Keratinocyte (primary cell): ENCODE results near the gene DMXL1. TPM values are rescaled to one million over a fixed set of nuclear protein-coding genes. Genes with fewer than 3 reads are reported as not detected.

Source experiments
- DNase-seq: peaks from one replicate; pipeline ENCODE4 v3.0.0-alpha.2; 2011; ENCODE audit warnings: low read depth, missing footprints, low spot score
- FAIRE-seq: peaks from 2 replicates; lab custom pipeline; 2011; peaks lifted over from hg19 to GRCh38; lab: Jason Lieb, UNC
- H2AFZ ChIP-seq: 2 replicates; pipeline ENCODE4 v1.6.0; 2012; ENCODE audit warnings: low read length, control low read depth, inconsistent platforms; ENCODE audit not compliant: control insufficient read depth
- H3K27ac ChIP-seq: 2 replicates; pipeline ENCODE4 v1.5.1; 2011; ENCODE audit warnings: low read length; ENCODE audit not compliant: control insufficient read depth, insufficient read depth
- H3K27me3 ChIP-seq: 3 replicates; pipeline ENCODE4 v1.6.0; 2011; ENCODE audit warnings: low read length; ENCODE audit not compliant: control insufficient read depth, insufficient read depth; ENCODE audit errors: extremely low read depth
- H3K36me3 ChIP-seq, 2 experiments: 2 replicates in 1 of 2; 3 replicates in 1 of 2; pipeline ENCODE4 v1.5.1; 2011; ENCODE audit warnings: low read length in 2 of 2, mild to moderate bottlenecking in 1 of 2; ENCODE audit not compliant: control insufficient read depth in 2 of 2, insufficient read depth in 2 of 2; ENCODE audit errors: extremely low read depth in 1 of 2
- H3K4me1 ChIP-seq: 3 replicates; pipeline ENCODE4 v1.5.1; 2011; ENCODE audit warnings: low read length; ENCODE audit not compliant: control insufficient read depth, insufficient read depth; ENCODE audit errors: extremely low read depth
- H3K4me2 ChIP-seq: 3 replicates; pipeline ENCODE4 v1.6.0; 2011; ENCODE audit warnings: low read depth, low read length; ENCODE audit not compliant: control insufficient read depth, insufficient read depth; ENCODE audit errors: extremely low read depth
- H3K4me3 ChIP-seq, 3 experiments: fragments of 200-600 bp in 1 of 3; sonication (generic) in 1 of 3; 2 replicates in 2 of 3; 3 replicates in 1 of 3; pipeline ENCODE4 v1.5.1; 2011 to 2016; ENCODE audit warnings: low read length in 3 of 3, mild to moderate bottlenecking in 3 of 3, control low read depth in 2 of 3, inconsistent platforms in 1 of 3, low read depth in 1 of 3, mixed read lengths in 1 of 3, mixed run types in 1 of 3, moderate library complexity in 1 of 3; ENCODE audit not compliant: control insufficient read depth in 2 of 3, insufficient read depth in 2 of 3; ENCODE audit errors: extremely low read depth in 1 of 3
- H3K79me2 ChIP-seq: 2 replicates; pipeline ENCODE4 v1.6.0; 2012; ENCODE audit warnings: low read length; ENCODE audit not compliant: control insufficient read depth, insufficient read depth
- H3K9ac ChIP-seq: 3 replicates; pipeline ENCODE4 v1.6.0; 2011; ENCODE audit warnings: low read length; ENCODE audit not compliant: control insufficient read depth, insufficient read depth; ENCODE audit errors: extremely low read depth
- H3K9me1 ChIP-seq: 3 replicates; pipeline ENCODE4 v1.6.0; 2011; ENCODE audit warnings: low read length; ENCODE audit not compliant: control insufficient read depth, insufficient read depth; ENCODE audit errors: extremely low read depth
- H3K9me3 ChIP-seq: 2 replicates; pipeline ENCODE4 v1.5.1; 2012; ENCODE audit warnings: low read depth, low read length; ENCODE audit not compliant: control insufficient read depth
- H4K20me1 ChIP-seq: 3 replicates; pipeline ENCODE4 v1.6.0; 2011; ENCODE audit warnings: low read length; ENCODE audit not compliant: control insufficient read depth, insufficient read depth; ENCODE audit errors: extremely low read depth
- EZH2 ChIP-seq: IDR thresholded peaks from one replicate; pipeline ENCODE4 v1.6.1; 2012; ENCODE audit warnings: inconsistent platforms, mild to moderate bottlenecking, low read length, moderate library complexity
- dilution Hi-C: fragments of 300-500 bp; cut with MboI; formaldehyde crosslinking; loops from one replicate; pipeline ENCODE4 v1.7.0; 2020; ENCODE audit warnings: low sequenced_read_pairs; ENCODE audit not compliant: extremely low pct_ligation_motif_present
- polyA plus RNA-seq, 5 experiments: library from polyadenylated mRNA; depleted of rRNA in 3 of 5; stranded (reverse) in 3 of 5; stranded (forward) in 1 of 5; unstranded in 1 of 5; fragments of >200 nt; gene quantifications; 1 replicate in 1 of 5; 2 replicates in 3 of 5; 3 replicates in 1 of 5; pipeline versions ENCODE4 v1.2.1 to v1.2.3, GENCODE V29; 2011 to 2012; ENCODE audit warnings: missing spikeins in 2 of 5, low read depth in 1 of 5, low replicate concordance in 1 of 5
- TF ChIP-seq, protein P1 (sequence below), 3 experiments: IDR thresholded peaks in 1 of 3; conservative IDR thresholded peaks in 1 of 3; optimal IDR thresholded peaks in 1 of 3; 2 replicates in 2 of 3; 3 replicates in 1 of 3; pipeline versions ENCODE3 to v1.5.1; 2011; ENCODE audit warnings: low read length in 3 of 3, mild to moderate bottlenecking in 3 of 3, moderate library complexity in 2 of 3, control low read depth in 1 of 3, inconsistent platforms in 1 of 3; ENCODE audit not compliant: insufficient read depth in 2 of 3; ENCODE audit errors: extremely low read depth in 1 of 3

The DMXL1 gene
- polyA plus RNA-seq, 1 donor (not counting 4 experiments of a cell fraction or from before 2014, with no cell fraction given): 13.1 TPM

- no peak for DNase-seq
- H3K4me2 ChIP-seq: no peak overlapping the region
- H3K36me3 ChIP-seq: no peaks in the 10 kb centered on the region
- peaks cover 20% of the 10 kb centered on the region for H3K79me2 ChIP-seq
- no peaks in the 10 kb centered on the region for H3K9me1 ChIP-seq
- no peak overlapping the region for H3K27ac ChIP-seq
- TF ChIP-seq, protein P1, sequence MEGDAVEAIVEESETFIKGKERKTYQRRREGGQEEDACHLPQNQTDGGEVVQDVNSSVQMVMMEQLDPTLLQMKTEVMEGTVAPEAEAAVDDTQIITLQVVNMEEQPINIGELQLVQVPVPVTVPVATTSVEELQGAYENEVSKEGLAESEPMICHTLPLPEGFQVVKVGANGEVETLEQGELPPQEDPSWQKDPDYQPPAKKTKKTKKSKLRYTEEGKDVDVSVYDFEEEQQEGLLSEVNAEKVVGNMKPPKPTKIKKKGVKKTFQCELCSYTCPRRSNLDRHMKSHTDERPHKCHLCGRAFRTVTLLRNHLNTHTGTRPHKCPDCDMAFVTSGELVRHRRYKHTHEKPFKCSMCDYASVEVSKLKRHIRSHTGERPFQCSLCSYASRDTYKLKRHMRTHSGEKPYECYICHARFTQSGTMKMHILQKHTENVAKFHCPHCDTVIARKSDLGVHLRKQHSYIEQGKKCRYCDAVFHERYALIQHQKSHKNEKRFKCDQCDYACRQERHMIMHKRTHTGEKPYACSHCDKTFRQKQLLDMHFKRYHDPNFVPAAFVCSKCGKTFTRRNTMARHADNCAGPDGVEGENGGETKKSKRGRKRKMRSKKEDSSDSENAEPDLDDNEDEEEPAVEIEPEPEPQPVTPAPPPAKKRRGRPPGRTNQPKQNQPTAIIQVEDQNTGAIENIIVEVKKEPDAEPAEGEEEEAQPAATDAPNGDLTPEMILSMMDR (optimal IDR thresholded peaks at IDR 0.05 in 1 of 3, IDR thresholded peaks at IDR 0.05 in 1 of 3, conservative IDR thresholded peaks at IDR 0.05 in 1 of 3; ENCODE audit: extremely low read depth in 1 of 3, insufficient read depth in 2 of 3, low read length in 3 of 3): no peak
- TF ChIP-seq EZH2: no peak
- FAIRE-seq: no peak
- no peak overlapping the region for H3K9ac ChIP-seq
- no peaks in the 10 kb centered on the region for H4K20me1 ChIP-seq
- H3K9me3 ChIP-seq: no peaks in the 10 kb centered on the region
- dilution Hi-C loops: no loop called here
- H3K27me3 ChIP-seq: no peaks in the 10 kb centered on the region
- no peak overlapping the region for H3K4me3 ChIP-seq
- no peak overlapping the region for H2AFZ ChIP-seq
- H3K4me1 ChIP-seq: peaks cover 18% of the 10 kb centered on the region
These were observed 5.2 kb downstream of the DMXL1 start for GRCh38 chr5:119076080-119076479.

- no peak overlapping the region for H3K27ac ChIP-seq
- H3K79me2 ChIP-seq: peaks cover 16% of the 10 kb centered on the region
- no peak for DNase-seq
- no peak for TF ChIP-seq EZH2
- TF ChIP-seq, protein P1 (optimal IDR thresholded peaks at IDR 0.05 in 1 of 3, IDR thresholded peaks at IDR 0.05 in 1 of 3, conservative IDR thresholded peaks at IDR 0.05 in 1 of 3; ENCODE audit: extremely low read depth in 1 of 3, insufficient read depth in 2 of 3, low read length in 3 of 3): no peak
- H3K4me2 ChIP-seq: no peak overlapping the region
- no peaks in the 10 kb centered on the region for H3K9me1 ChIP-seq
- no peaks in the 10 kb centered on the region for H3K36me3 ChIP-seq
- H4K20me1 ChIP-seq: no peaks in the 10 kb centered on the region
- H3K9ac ChIP-seq: no peak overlapping the region
- dilution Hi-C loops: no loop called here
- no peak overlapping the region for H3K4me3 ChIP-seq
- H3K9me3 ChIP-seq: no peaks in the 10 kb centered on the region
- H2AFZ ChIP-seq: no peak overlapping the region
- peaks cover 18% of the 10 kb centered on the region for H3K4me1 ChIP-seq
- H3K27me3 ChIP-seq: no peaks in the 10 kb centered on the region
- no peak for FAIRE-seq
These were observed 6.6 kb downstream of the DMXL1 start for GRCh38 chr5:119077444-119077843.
